K562 (cell line): ENCODE results near the gene DTYMK. TPM values are rescaled to one million over a fixed set of nuclear protein-coding genes. Genes with fewer than 3 reads are reported as not detected.

Experiments used
- ATAC-seq: fragments of 200-7000 bp; cut with Tn5 transposase; 3 replicates; pipeline ENCODE4 v1.9.1; 2020; ENCODE audit warnings: moderate library complexity
- BruUV-seq: library from RNA; stranded (reverse); fragments of 400-500 nt; replicated peaks from 2 replicates; lab custom pipeline; 2021; lab: Mats Ljungman, UMichigan
- CTCF ChIA-PET: fragments of 300-600 bp; formaldehyde crosslinking; extraction: SDS; loops from one replicate; lab custom pipeline; 2021; ENCODE audit warnings: low intra/inter-chr PET ratio; lab: Yijun Ruan, JAX
- POLR2A ChIA-PET: fragments of 300-600, 350-650 bp; sonication (Branson Sonifier 250); formaldehyde crosslinking; extraction: SDS; loops from one replicate; lab custom pipeline; 2021; ENCODE audit warnings: antibody characterized with exemption, inconsistent platforms; lab: Yijun Ruan, JAX
- DNase-seq, 4 experiments: peaks; one replicate each; pipeline versions ENCODE4 v3.0.0 to v3.0.0-alpha.2; 2011 to 2018; ENCODE audit warnings: low spot score in 3 of 4, mixed read lengths in 3 of 4; ENCODE audit errors: extremely low read depth in 1 of 4
- FAIRE-seq: peaks from 2 replicates; lab custom pipeline; 2011; peaks lifted over from hg19 to GRCh38; lab: Jason Lieb, UNC
- H2AFZ ChIP-seq: 2 replicates; pipeline ENCODE4 v1.6.0; 2011; ENCODE audit warnings: low read depth, low read length, control low read depth, inconsistent platforms
- H3K27ac ChIP-seq: fragments of 200-600 bp; 3 replicates; pipeline ENCODE4 v1.8.0; 2011; ENCODE audit warnings: low read depth, mild to moderate bottlenecking, control low read depth, inconsistent platforms, low read length, moderate library complexity, mixed read lengths; ENCODE audit errors: extremely low read depth
- H3K27me3 ChIP-seq, 2 experiments: fragments of 300-600 bp in 1 of 2; 2 replicates in 1 of 2; 3 replicates in 1 of 2; pipeline versions ENCODE4 v1.6.0 to v1.8.0; 2011; ENCODE audit warnings: inconsistent platforms in 2 of 2, low read length in 2 of 2, mild to moderate bottlenecking in 1 of 2, mixed read lengths in 1 of 2, moderate library complexity in 1 of 2; ENCODE audit not compliant: control insufficient read depth in 2 of 2, insufficient read depth in 2 of 2
- H3K36me3 ChIP-seq: fragments of 300-600 bp; 3 replicates; pipeline ENCODE4 v1.8.0; 2011; ENCODE audit warnings: mild to moderate bottlenecking, low read length, inconsistent platforms; ENCODE audit not compliant: control insufficient read depth, insufficient read depth
- H3K4me1 ChIP-seq, 2 experiments: fragments of 200-600 bp in 1 of 2; replicated peaks in 1 of 2; 2 replicates in 1 of 2; 3 replicates in 1 of 2; pipeline versions ENCODE4 v1.5.1 to v1.8.0; 2011; ENCODE audit warnings: inconsistent platforms in 2 of 2, low read length in 2 of 2, mild to moderate bottlenecking in 1 of 2, mixed read lengths in 1 of 2, moderate library complexity in 1 of 2; ENCODE audit not compliant: control insufficient read depth in 2 of 2, insufficient read depth in 2 of 2
- H3K4me2 ChIP-seq: 2 replicates; pipeline ENCODE4 v1.6.1; 2011; ENCODE audit warnings: low read length, control low read depth, inconsistent platforms, mixed read lengths; ENCODE audit not compliant: insufficient read depth
- H3K4me3 ChIP-seq: fragments of 200-600 bp; sonication (generic), shearing (Covaris generic); 2 replicates; pipeline ENCODE4 v1.5.1; 2016; ENCODE audit warnings: control low read depth, inconsistent platforms
- H3K79me2 ChIP-seq: fragments of 200-600 bp; 3 replicates; pipeline ENCODE4 v1.8.0; 2011; ENCODE audit warnings: low read length, inconsistent platforms; ENCODE audit not compliant: control insufficient read depth, insufficient read depth
- H3K9ac ChIP-seq, 2 experiments: 2 replicates each; pipeline versions ENCODE4 v1.6.0 to v1.6.1; 2011; ENCODE audit warnings: low read depth in 2 of 2, low read length in 2 of 2, control low read depth in 1 of 2, inconsistent platforms in 1 of 2, mild to moderate bottlenecking in 1 of 2, mixed read lengths in 1 of 2; ENCODE audit not compliant: insufficient read depth in 1 of 2
- H3K9me1 ChIP-seq: one replicate; pipeline ENCODE4 v1.6.0; 2011; ENCODE audit warnings: inconsistent platforms, mild to moderate bottlenecking, low read length, moderate library complexity; ENCODE audit not compliant: control insufficient read depth, insufficient read depth
- H3K9me3 ChIP-seq: replicated peaks from 2 replicates; pipeline ENCODE4 v1.5.1; 2011; ENCODE audit warnings: low read depth, low read length, inconsistent platforms; ENCODE audit not compliant: control insufficient read depth, insufficient read depth
- H4K20me1 ChIP-seq: replicated peaks from 2 replicates; pipeline ENCODE4 v1.6.1; 2011; ENCODE audit warnings: low read length, inconsistent platforms, mixed read lengths; ENCODE audit not compliant: control insufficient read depth, insufficient read depth
- HCFC1 ChIP-seq: IDR thresholded peaks from 2 replicates; pipeline ENCODE4 v1.6.1; 2012; ENCODE audit warnings: low read depth, low read length, improper control_type of control experiment
- HSF4 ChIP-seq: fragments of 250-450 bp; sonication (Bioruptor Pico); IDR thresholded peaks from 2 replicates; pipeline ENCODE4 v2.1.2; 2022; ENCODE audit warnings: mild to moderate bottlenecking, moderate library complexity, borderline replicate concordance
- POLR2A ChIP-seq: fragments of 450-650 bp; conservative IDR thresholded peaks from 2 replicates; pipeline ENCODE4 v1.6.1; 2016
- POLR2G ChIP-seq: fragments of 200-400 bp; formaldehyde crosslinking; IDR thresholded peaks from 2 replicates; pipeline ENCODE4 v1.6.1; 2017; ENCODE audit warnings: low read depth, mild to moderate bottlenecking, antibody characterized with exemption, low read length, moderate library complexity
- RBFOX2 ChIP-seq: fragments of 200-400 bp; formaldehyde crosslinking; IDR thresholded peaks from 2 replicates; pipeline ENCODE4 v1.6.1; 2017; ENCODE audit warnings: low read depth, mild to moderate bottlenecking, low read length, moderate library complexity
- SLC30A9 ChIP-seq: fragments of 250-450 bp; sonication (Bioruptor Pico); IDR thresholded peaks from 2 replicates; pipeline ENCODE4 v1.8.0; 2022; ENCODE audit warnings: mild to moderate bottlenecking, moderate library complexity
- TEAD2 ChIP-seq: fragments of 450-650 bp; IDR thresholded peaks from 2 replicates; pipeline ENCODE4 v1.6.1; 2016; ENCODE audit warnings: missing genetic modification characterization, control low read depth, missing compliant biosample characterization
- ZNF324 ChIP-seq: fragments of 250-450 bp; sonication (Bioruptor Pico); IDR thresholded peaks from 2 replicates; pipeline ENCODE4 v1.4.0; 2020; ENCODE audit warnings: mild to moderate bottlenecking
- ZZZ3 ChIP-seq: fragments of 450-650 bp; IDR thresholded peaks from 2 replicates; pipeline ENCODE4 v1.6.1; 2016; ENCODE audit warnings: antibody characterized with exemption, mild to moderate bottlenecking, moderate library complexity
- WGBS: fragments of 100-300 bp; shearing (Covaris generic); methylation state at CpG from one replicate; pipeline ENCODE4 v1.1.6; 2016; ENCODE audit warnings: low coverage, mixed read lengths; ENCODE audit not compliant: insufficient coverage; ENCODE audit errors: missing lambda C conversion rate; 5-methylcytosine and 5-hydroxymethylcytosine counted together
- in situ Hi-C: fragments of 300-500 bp; cut with MboI; formaldehyde crosslinking; loops from 4 replicates; pipeline ENCODE4 v1.15.0; 2018; ENCODE audit warnings: inconsistent platforms, mixed read lengths
- intact Hi-C: fragments of 100-400 bp; cut with micrococcal nuclease; formaldehyde crosslinking; loops from 2 replicates; pipeline ENCODE4 v1.14.2; 2022
- polyA plus RNA-seq, 8 experiments: library from polyadenylated mRNA; depleted of rRNA in 4 of 8; stranded (reverse) in 5 of 8; unstranded in 3 of 8; fragments of >200 nt; fragmentation: Nextera tagmentation in 2 of 8; fragmentation: Illumina TruSeq in 1 of 8; extraction: Ambion mirVana in 2 of 8; extraction: Trizol in 1 of 8; gene quantifications; 2 replicates each; pipeline versions ENCODE4 v1.2.1 to v1.2.3, GENCODE V29; 2011 to 2014; ENCODE audit warnings: inconsistent platforms in 1 of 8, missing spikeins in 1 of 8
- total RNA-seq, 7 experiments: library from RNA; depleted of rRNA in 6 of 7; stranded (reverse); fragments of >200 nt in 6 of 7; fragmentation: Illumina TruSeq in 2 of 7; extraction: Trizol in 2 of 7; gene quantifications; 2 replicates each; pipeline versions ENCODE4 v1.2.1 to v1.2.3, GENCODE V29; 2011 to 2021; ENCODE audit warnings: low replicate concordance in 1 of 7

Gene DTYMK
- total and polyA plus RNA-seq, 9 of the 15 experiments (the other 6 are each of a cell fraction or from before 2014, with no cell fraction given), result 8.2 to 85.0 (median 47.9) TPM

- no peak for FAIRE-seq
- CTCF ChIA-PET, result no interaction called here
- no peaks in the 10 kb centered on the region; the same call in 1 of the 2 replicates for H4K20me1 ChIP-seq
Observed at GRCh38 chr2:241678307-241678706, 8.3 kb downstream of the DTYMK start.

GRCh38 chr2:241677392-241677791 is 9.2 kb downstream of the DTYMK start:
- ChIA-PET CTCF (no interaction called here), POLR2A (interaction anchor here (2.4 kb wide), 1 partner anchor 9 kb away, joined by 9 read pairs; the partner anchor contains the start of gene DTYMK)
- ATAC-seq, result no peak
- FAIRE-seq, result no peak
- WGBS, result 94% methylated on average over 9 of the region's 24 CpGs
- in situ Hi-C loops, result no loop called here
- Histone ChIP-seq H3K9ac (no peak overlapping the region), H3K4me3 (no peak overlapping the region), H3K9me3 (no peaks in the 10 kb centered on the region), H3K36me3 (peaks cover 68% of the 10 kb centered on the region; the same call in 2 of the 3 replicates), H3K27me3 (no peaks in the 10 kb centered on the region), H2AFZ (no peak overlapping the region), H3K79me2 (no peaks in the 10 kb centered on the region), H3K27ac (no peak overlapping the region), H3K4me1 (peaks cover 0 to 5% of the 10 kb centered on the region in 2 experiments; a peak in 2 of 5 replicates), H3K9me1 (no peaks in the 10 kb centered on the region), H4K20me1 (no peaks in the 10 kb centered on the region; the same call in 1 of the 2 replicates), H3K4me2 (no peak overlapping the region)
- DNase-seq, result no peak
- BruUV-seq, result no TSS peak
- intact Hi-C loops, result no loop called here
- TF ChIP-seq POLR2G (peak; percentile 57), HCFC1 (no peak), TEAD2 (no peak), SLC30A9 (CRISPR knock-in tag) (no peak), ZNF324 (no peak), HSF4 (CRISPR knock-in tag) (no peak), POLR2A (peak; percentile 17; the same call in 1 of the 2 replicates), RBFOX2 (peak; percentile 58)

More at GRCh38 chr2:241678307-241678706, 8.3 kb downstream of the DTYMK start:
- POLR2A ChIA-PET, result interaction anchor here (0.6 to 2.4 kb wide), 5 partner anchors 8 to 221 kb away, joined by 3 to 9 read pairs (median 4); partner anchors contain the start of gene DTYMK
- Histone ChIP-seq H3K4me2 (no peak overlapping the region), H3K4me3 (no peak overlapping the region), H3K4me1 (peaks cover 0 to 5% of the 10 kb centered on the region in 2 experiments; a peak in 2 of 5 replicates), H2AFZ (no peak overlapping the region), H3K9me1 (no peaks in the 10 kb centered on the region)
- intact Hi-C loops, result no loop called here
- no TSS peak for BruUV-seq
- TF ChIP-seq ZZZ3 (no peak), POLR2G (0 out of 2 replicates have a peak, but pooled peaks have one; percentile 6)
- TF ChIP-seq, all 486 proteins: peak for 1
- H3K27me3 ChIP-seq, result no peaks in the 10 kb centered on the region
- H3K36me3 ChIP-seq, result peaks cover 77% of the 10 kb centered on the region; the same call in 2 of the 3 replicates
- ATAC-seq (no peak), DNase-seq (no peak)
- H3K9me3 ChIP-seq, result no peaks in the 10 kb centered on the region
- no peak overlapping the region for H3K27ac ChIP-seq
- H3K79me2 ChIP-seq, result no peaks in the 10 kb centered on the region
- 94% methylated on average over 8 of the region's 18 CpGs for WGBS
- in situ Hi-C loops, result no loop called here
- H3K9ac ChIP-seq, result no peak overlapping the region
